Peyer's patch (tissue), 4 donors: ENCODE measurements around the gene PDLIM5. TPM values are rescaled to one million over a fixed set of nuclear protein-coding genes. Genes with fewer than 3 reads are reported as not detected.

Experiments used
- DNase-seq, 3 donors: peaks; one replicate each; pipeline ENCODE4 v3.0.0-alpha.2; 2017 to 2019
- H3K27ac ChIP-seq, 4 donors: fragments of 200-600 bp; sonication (generic); one replicate each; pipeline ENCODE4 v1.5.1; 2016 to 2019
- H3K27me3 ChIP-seq, 2 donors: fragments of 200-600 bp; sonication (generic); one replicate each; pipeline ENCODE4 v1.5.1; 2019
- H3K36me3 ChIP-seq, 3 donors: fragments of 200-600 bp; sonication (generic); one replicate each; pipeline ENCODE4 v1.5.1; 2016 to 2019
- H3K4me1 ChIP-seq, 4 donors: fragments of 200-600 bp; sonication (generic); one replicate each; pipeline ENCODE4 v1.5.1; 2016 to 2019
- H3K4me3 ChIP-seq, 4 donors: fragments of 200-600 bp; sonication (generic); 1 replicate in 3 of 4; 2 replicates in 1 of 4; pipeline ENCODE4 v1.5.1; 2016 to 2019; ENCODE audit warnings: mild to moderate bottlenecking in 1 of 4
- H3K9me3 ChIP-seq, 4 donors: fragments of 200-600 bp; sonication (generic); one replicate each; pipeline ENCODE4 v1.5.1; 2016 to 2019; ENCODE audit warnings: mild to moderate bottlenecking in 1 of 4
- CTCF ChIP-seq, 6 experiments: fragments of 450-650 bp in 4 of 6; fragments of 200-600 bp in 2 of 6; sonication (generic) in 1 of 6; IDR thresholded peaks; one replicate each; pipeline ENCODE4 v1.5.1; 2017 to 2019; ENCODE audit warnings: antibody characterized with exemption in 6 of 6, mild to moderate bottlenecking in 3 of 6, moderate library complexity in 1 of 6
- POLR2A ChIP-seq, 2 donors: fragments of 450-650 bp; IDR thresholded peaks; one replicate each; pipeline ENCODE4 v1.5.1; 2017; ENCODE audit warnings: antibody characterized with exemption in 2 of 2, mild to moderate bottlenecking in 2 of 2, moderate library complexity in 2 of 2
- total RNA-seq, 4 donors: library from RNA; depleted of rRNA; stranded (reverse); fragments of >200 nt; gene quantifications; one replicate each; pipeline ENCODE4 v1.1.0, GENCODE V29; 2016

Gene PDLIM5
- total RNA-seq, 4 donors from 2014 or later: 112 to 197 (median 158) TPM

- Histone ChIP-seq H3K27me3 (no peaks in the 10 kb centered on the region), H3K9me3 (no peaks in the 10 kb centered on the region), H3K27ac (no peak overlapping the region), H3K4me1 (no peaks in the 10 kb centered on the region), H3K4me3 (no peak overlapping the region), H3K36me3 (peaks cover 0 to 10% (median 0%) of the 10 kb centered on the region in 3 donors)
- TF ChIP-seq POLR2A (IDR thresholded peaks at IDR 0.05) (no peak), CTCF (IDR thresholded peaks at IDR 0.05) (no peak)
- no peak for DNase-seq
These were observed 122.3 kb downstream of the PDLIM5 start for GRCh38 chr4:94574050-94574449.

GRCh38 chr4:94574616-94575015 is 122.9 kb downstream of the PDLIM5 start:
- Histone ChIP-seq H3K27ac (no peak overlapping the region), H3K4me1 (no peaks in the 10 kb centered on the region), H3K9me3 (no peaks in the 10 kb centered on the region), H3K27me3 (no peaks in the 10 kb centered on the region), H3K4me3 (no peak overlapping the region), H3K36me3 (peaks cover 0 to 10% (median 0%) of the 10 kb centered on the region in 3 donors)
- DNase-seq: no peak
- no peak for TF ChIP-seq CTCF (IDR thresholded peaks at IDR 0.05)
- no peak for TF ChIP-seq POLR2A (IDR thresholded peaks at IDR 0.05)

- no peak overlapping the region for H3K27ac ChIP-seq
- peaks cover 0 to 10% (median 0%) of the 10 kb centered on the region in 3 donors for H3K36me3 ChIP-seq
- H3K9me3 ChIP-seq: no peaks in the 10 kb centered on the region
- H3K27me3 ChIP-seq: no peaks in the 10 kb centered on the region
- no peak for TF ChIP-seq POLR2A (IDR thresholded peaks at IDR 0.05)
- no peak for TF ChIP-seq CTCF (IDR thresholded peaks at IDR 0.05)
- H3K4me1 ChIP-seq: no peaks in the 10 kb centered on the region
- DNase-seq: no peak
- H3K4me3 ChIP-seq: no peak overlapping the region
These were observed 123.9 kb downstream of the PDLIM5 start for GRCh38 chr4:94575652-94576051.

GRCh38 chr4:94576210-94576609 is 124.5 kb downstream of the PDLIM5 start:
- TF ChIP-seq POLR2A (IDR thresholded peaks at IDR 0.05) (no peak), CTCF (IDR thresholded peaks at IDR 0.05) (no peak)
- Histone ChIP-seq H3K4me3 (no peak overlapping the region), H3K4me1 (no peaks in the 10 kb centered on the region), H3K27me3 (no peaks in the 10 kb centered on the region), H3K27ac (no peak overlapping the region), H3K9me3 (no peaks in the 10 kb centered on the region), H3K36me3 (peaks cover 0 to 10% (median 0%) of the 10 kb centered on the region in 3 donors)
- no peak for DNase-seq

GRCh38 chr4:94577136-94577535 is 125.4 kb downstream of the PDLIM5 start:
- no peaks in the 10 kb centered on the region for H3K9me3 ChIP-seq
- H3K27me3 ChIP-seq: no peaks in the 10 kb centered on the region
- peaks cover 0 to 10% (median 0%) of the 10 kb centered on the region in 3 donors for H3K36me3 ChIP-seq
- H3K4me3 ChIP-seq: no peak overlapping the region
- no peaks in the 10 kb centered on the region for H3K4me1 ChIP-seq
- TF ChIP-seq POLR2A (IDR thresholded peaks at IDR 0.05) (no peak), CTCF (IDR thresholded peaks at IDR 0.05) (no peak)
- H3K27ac ChIP-seq: no peak overlapping the region
- no peak for DNase-seq

- H3K4me3 ChIP-seq: no peak overlapping the region
- no peaks in the 10 kb centered on the region for H3K9me3 ChIP-seq
- no peaks in the 10 kb centered on the region for H3K27me3 ChIP-seq
- H3K27ac ChIP-seq: no peak overlapping the region
- no peaks in the 10 kb centered on the region for H3K4me1 ChIP-seq
- no peak for TF ChIP-seq POLR2A (IDR thresholded peaks at IDR 0.05)
- no peak for TF ChIP-seq CTCF (IDR thresholded peaks at IDR 0.05)
- DNase-seq: no peak
- peaks cover 0 to 10% (median 0%) of the 10 kb centered on the region in 3 donors for H3K36me3 ChIP-seq
These were observed 126.5 kb downstream of the PDLIM5 start for GRCh38 chr4:94578195-94578594.
